CD4-positive, alpha-beta T cell treated with Interleukin-4 for 1 hour (primary cell): ENCODE data around the gene ATP6V0E2.
A peak's percentile ranks its signal among the peaks of the same experiment; 100 is the strongest.

Source experiments
- DNase-seq, 2 donors: peaks; one replicate each; pipeline ENCODE4 v3.0.0-alpha.2; 2020 to 2022

ATP6V0E2 gene

GRCh38 chr7:149838992-149839408, 34.8 kb upstream of the ATP6V0E2 start:
- DNase-seq: no peak

DNA sequence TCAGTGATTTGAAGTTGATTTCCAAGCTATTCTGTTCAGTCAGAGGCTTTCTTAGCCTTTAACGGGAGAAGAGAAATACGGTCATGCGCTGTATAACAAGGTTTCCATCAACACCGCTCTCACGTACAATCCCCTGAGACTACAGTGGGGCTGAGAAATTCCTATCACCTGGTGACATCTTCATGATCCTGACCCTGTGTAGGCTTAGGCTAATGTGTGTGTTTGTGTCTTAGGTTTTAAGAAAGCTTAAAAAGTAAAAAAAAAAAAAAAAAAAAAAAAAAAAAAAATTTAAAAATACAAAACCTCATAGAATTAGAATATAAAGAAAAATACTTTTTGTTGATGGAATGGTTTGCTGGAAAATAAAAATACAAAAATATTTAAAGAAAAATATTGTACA, 33.8 kb upstream of the ATP6V0E2 start:
- DNase-seq: no peak

DNA sequence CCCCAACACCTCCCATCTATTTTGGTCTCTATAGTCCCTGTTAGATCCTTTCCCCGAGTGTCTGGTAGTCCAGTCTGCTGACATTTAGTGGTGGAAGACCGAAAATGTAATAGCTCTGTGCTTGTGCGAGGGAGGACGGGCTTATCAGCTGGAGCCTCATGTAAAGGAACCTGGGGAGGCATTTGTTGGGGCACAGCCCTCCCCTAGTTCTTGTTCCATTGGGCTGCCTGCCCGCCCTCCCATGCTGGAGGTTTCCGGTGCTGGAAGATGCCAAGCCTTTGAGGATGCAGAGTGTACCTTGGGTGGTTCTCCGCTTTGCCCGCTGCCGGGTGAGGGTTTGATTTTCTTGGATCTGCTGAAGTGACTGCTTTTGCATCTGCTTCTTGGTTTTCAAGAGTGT, 30.2 kb upstream of the ATP6V0E2 start:
- no peak for DNase-seq

- DNase-seq: no peak
Observed at GRCh38 chr7:149844445-149844844, 29.3 kb upstream of the ATP6V0E2 start.

- no peak for DNase-seq
Observed at GRCh38 chr7:149845257-149845980, 28.4 kb upstream of the ATP6V0E2 start.

DNA sequence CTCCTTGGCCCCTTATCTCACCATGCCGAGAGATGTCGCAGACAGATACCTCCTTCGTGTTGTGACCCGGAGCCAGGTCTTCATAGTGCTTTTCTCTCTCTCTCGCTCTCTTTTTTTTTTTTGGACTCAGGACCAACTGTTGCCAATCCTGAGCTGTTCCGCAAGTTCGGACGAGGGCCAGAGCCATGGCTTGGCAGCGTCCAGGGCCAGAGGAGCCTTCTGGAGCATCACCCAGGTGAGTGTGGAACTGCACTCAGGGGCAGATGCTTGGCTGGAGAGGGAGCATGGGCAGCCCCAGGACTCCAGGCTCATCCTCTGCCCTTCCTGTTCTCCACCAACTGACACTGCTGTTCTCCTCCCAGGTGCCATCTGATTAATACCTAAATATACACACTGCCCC, 27.7 kb upstream of the ATP6V0E2 start:
- no peak for DNase-seq

DNA sequence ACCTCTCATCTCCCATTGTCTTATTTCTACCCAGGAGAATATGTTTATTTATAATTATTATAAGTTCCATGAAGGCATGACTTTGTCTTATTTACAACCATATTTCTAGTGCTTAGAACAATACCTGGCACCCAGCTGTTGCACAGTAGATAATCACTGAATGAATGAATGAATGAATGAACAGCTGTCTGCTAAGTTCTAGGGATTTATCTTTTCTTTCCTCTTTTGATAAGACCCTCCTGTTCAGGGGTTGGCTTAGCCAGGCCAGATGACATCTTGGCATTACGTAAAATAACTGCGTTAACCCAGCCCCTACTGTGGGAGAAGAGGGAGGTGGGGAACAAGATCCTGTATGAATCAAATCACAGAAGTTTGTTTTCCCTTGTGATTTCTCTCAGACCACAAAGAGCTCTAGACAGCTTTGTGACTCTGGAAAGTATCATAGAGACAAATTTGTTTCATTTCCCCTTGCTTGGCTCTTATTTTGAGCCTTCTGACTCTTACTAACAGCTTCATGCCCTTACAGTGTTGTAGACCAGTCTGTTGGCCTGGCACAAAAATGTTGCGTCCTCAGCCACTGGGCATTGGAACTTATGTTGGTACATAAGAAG, 27.2 kb upstream of the ATP6V0E2 start:
- no peak for DNase-seq

- DNase-seq: no peak
Observed at GRCh38 chr7:149849174-149849573, 24.6 kb upstream of the ATP6V0E2 start.

- DNase-seq: no peak
Observed at GRCh38 chr7:149850007-149850594, 23.7 kb upstream of the ATP6V0E2 start.

DNA sequence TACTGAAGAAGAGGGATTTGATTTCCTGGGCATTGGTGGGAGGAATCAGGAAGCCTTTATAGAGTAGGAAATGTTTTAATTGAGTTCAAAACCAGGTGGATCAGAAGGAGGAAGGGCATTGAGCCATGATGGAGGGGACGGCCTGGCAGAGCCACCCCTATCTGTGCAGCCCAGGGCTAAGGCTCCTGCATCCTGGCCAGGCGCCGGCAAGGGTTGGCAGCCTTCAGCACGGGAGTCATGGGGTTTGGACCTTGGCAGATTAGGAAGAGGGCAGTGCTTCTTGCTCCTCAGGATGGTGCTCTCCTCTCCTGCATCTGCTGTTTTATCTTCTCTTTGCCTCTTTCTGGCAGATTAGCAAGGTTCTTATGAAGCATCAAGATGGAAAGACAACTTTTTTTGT, 23.1 kb upstream of the ATP6V0E2 start:
- DNase-seq: no peak

DNA sequence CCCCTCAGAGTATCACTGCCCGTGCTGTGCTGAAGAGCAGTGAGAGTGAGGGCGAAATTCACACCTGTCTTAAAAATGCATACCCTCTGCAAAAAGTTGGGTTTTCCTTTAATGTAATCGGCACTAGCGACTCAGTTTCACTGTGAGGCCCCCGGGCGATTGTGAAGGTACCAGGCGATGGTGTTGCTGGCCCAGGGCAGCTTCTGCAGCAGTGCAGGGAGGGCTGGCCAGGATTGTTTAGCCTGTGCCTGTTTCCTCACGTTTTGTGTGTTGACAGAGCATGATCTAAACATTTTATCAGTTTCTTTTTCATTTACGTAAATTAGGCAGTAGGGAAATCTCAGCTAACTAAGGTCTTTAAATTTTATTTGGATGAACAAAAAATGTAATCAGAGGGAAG, 22.3 kb upstream of the ATP6V0E2 start:
- DNase-seq: no peak

DNA sequence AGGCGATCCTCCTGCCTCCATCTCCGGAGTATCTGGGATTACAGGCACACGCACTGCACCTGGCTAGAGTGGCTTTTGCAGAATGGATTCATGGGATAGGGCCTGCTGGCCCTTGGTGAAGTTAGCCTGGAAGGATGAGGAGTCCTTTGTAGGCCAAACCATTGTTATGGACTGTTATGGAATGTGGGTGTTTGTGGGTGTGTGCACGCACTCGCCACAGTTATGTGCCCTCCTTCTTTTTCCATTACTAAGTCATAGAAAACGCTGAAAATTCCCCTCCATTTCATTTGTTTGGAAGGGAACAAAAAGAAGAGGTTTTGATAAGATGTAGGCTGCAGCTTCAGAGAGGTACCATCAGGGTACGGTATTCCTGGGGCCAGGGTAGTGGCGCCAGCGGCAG, 20.6 kb upstream of the ATP6V0E2 start:
- no peak for DNase-seq

DNA sequence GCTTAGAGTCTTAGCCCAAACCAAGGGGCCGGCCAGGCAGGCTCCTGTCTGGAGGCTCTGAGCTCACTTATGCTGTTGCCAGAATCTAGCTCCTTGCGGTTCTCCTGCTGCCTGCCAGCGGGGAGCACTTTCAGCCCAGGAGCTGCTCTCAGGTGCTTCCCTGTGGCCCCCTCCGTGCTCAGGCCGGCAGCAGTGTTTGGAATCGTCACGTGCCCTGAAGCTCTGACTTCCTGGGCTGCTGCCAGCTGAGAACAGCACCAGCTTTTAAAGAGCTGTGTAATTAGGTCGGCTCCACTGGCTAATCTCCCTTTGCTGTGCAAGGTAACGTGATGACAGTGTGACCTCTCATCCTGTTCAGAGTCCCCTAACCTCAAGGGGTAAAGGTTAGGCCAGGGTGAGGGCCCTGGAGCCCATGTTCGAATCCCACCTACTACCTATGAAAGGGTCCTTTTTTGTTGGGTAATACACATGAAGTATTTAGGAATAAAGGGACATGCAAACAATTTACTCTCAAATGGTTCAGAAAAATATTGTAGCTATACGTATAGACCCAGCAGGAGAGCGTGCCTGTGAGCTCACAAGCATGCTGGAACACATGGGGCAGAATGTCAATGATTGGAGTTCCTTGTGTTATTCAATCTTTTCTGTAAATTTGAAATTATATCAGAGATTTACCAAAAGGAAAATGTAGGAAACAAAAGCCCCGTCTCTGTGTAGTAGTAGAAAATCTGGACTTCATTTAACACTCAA, 19.0 kb upstream of the ATP6V0E2 start:
- peak in 1 of 2 donors; percentile 39 for DNase-seq

DNA sequence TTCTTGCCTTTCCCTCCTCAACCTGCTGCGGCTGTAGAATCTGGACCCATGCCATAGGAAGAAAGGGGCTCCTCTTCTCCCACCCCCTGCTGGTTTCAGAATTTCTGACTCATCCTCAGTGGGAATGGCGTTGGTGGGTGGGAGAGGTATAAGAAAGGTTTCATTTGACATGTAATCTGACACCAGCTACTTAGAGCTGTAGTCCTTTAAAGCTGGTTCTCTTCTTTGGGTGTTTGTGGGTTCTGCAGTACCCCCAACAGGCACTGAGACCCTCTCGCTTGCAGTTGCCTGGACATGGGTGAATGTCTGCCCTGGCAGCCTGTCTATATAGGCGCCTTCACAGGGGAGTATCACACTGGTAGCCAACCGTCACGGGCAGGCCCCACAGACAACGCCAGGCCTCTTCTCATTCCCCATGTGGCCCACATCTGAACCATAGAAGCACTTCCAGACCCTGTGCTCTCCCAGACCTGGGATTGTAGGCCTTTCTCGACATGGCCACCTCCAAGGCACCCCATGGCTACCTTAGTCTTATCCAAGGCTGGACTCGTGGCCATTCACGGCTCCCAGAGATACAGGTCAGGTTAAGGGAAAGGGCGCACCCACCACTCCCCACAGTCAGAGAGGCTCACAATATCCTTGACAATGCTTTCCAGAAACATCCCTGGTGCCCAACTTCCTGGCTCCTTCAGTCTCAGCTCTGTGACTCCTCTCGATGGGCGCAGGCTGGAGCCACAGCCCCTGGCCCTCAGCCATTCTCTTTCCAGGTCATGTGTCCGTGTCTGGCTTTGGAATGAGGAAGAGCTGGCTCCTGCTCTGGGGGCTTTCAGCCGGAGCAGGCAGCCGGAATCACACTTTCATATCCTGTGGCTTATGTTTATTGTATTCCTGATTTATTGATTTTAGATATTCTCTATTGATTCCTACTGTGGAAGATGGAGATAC, 18.1 kb upstream of the ATP6V0E2 start:
- no peak for DNase-seq

DNA sequence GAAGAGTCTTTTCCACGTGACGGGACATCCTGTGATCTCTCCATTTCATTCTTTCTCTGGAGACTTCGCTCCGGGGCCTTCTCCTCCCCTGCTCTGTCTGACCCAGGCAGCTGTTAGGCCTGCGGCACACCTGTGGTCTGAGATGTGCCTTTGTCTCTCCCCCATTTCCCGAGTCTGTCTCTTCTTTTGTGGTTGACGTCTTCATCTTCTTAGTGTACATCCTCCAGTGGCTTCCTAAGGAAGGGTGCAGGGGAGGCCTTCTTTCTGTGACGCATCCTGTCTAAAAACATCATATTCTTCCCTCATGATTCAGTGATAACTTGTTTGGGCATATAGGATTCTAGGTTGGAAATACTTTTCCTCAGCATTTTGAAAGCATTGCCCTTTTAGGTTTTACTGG, 17.2 kb upstream of the ATP6V0E2 start:
- DNase-seq: peak in 1 of 2 donors; percentile 35

DNA sequence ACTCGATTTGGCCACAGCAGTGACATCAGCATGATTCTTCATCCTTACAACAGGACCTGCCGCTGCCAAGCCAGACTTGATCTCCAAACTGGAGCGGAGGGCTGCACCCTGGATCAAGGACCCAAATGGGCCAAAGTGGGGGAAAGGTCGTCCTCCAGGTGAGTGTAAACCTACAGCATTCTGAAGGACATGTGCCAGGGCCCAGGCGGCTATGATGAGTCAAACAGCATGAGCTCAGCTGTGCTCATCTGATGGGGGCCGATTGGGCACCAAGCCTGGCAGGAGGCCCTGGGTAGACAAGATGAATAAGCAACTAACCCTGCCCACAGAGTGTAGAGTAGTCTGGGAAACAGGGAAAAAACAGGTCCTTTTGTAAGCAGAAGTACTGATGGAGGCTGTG, 14.4 kb upstream of the ATP6V0E2 start:
- DNase-seq: no peak

- DNase-seq: no peak
Observed at GRCh38 chr7:149859876-149860275, 13.9 kb upstream of the ATP6V0E2 start.

DNA sequence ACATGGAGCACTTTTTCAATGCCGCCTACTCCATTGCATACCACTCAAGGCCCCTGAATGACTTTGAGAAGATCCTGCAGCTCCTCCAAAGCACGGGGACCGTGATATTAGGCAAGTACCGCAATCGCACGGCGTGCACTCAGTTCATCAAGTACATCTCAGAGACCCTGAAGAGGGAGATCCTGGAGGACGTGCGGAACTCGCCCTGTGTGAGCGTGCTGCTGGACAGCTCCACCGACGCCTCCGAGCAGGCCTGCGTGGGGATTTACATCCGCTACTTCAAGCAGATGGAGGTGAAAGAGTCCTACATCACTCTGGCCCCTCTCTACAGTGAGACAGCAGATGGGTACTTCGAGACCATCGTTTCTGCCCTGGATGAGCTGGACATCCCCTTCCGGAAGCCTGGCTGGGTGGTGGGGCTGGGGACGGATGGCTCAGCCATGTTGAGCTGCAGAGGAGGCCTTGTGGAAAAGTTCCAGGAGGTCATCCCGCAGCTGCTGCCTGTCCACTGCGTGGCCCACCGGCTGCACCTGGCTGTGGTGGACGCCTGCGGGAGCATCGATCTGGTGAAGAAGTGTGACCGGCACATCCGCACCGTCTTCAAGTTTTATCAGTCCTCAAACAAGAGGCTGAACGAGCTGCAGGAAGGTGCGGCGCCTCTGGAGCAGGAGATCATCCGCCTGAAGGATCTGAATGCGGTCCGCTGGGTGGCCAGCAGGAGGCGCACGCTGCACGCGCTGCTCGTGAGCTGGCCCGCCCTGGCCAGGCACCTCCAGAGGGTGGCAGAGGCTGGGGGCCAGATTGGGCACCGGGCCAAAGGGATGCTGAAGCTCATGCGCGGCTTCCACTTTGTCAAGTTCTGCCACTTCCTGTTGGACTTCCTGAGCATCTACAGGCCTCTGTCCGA, 12.7 kb upstream of the ATP6V0E2 start:
- no peak for DNase-seq

- no peak for DNase-seq
Observed at GRCh38 chr7:149861728-149862045, 12.1 kb upstream of the ATP6V0E2 start.

DNA sequence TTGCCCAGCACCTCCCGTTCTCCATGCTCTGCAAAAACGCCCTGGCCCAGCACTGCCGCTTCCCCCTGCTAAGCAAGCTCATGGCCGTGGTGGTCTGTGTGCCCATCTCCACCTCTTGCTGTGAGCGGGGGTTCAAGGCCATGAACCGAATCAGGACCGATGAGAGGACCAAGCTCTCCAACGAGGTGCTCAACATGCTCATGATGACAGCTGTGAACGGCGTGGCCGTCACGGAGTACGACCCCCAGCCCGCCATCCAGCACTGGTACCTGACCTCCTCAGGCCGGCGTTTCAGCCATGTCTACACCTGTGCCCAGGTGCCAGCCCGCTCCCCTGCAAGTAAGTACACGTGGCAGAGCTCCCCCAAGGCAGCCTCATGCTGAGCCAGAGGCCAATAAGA, 11.6 kb upstream of the ATP6V0E2 start:
- no peak for DNase-seq

DNA sequence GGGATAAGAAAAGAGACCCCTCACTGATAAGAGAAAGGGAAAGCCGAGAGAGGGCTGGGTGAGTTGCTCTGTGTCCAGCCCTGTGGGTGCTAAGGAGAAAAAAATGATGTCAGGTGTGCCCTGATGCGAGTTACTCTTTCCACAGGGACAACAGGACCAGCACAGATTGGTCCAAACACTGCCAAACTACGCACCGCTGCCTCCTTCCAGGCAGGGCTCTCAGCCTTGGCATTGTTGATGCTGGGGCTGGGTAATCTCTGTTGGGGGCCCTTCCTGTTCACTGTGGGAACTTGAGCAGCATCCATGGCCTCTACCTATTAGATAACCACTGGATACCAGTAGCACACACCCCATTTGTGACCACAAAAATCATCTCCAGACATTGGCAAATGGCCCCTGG, 10.3 kb upstream of the ATP6V0E2 start:
- no peak for DNase-seq

DNA sequence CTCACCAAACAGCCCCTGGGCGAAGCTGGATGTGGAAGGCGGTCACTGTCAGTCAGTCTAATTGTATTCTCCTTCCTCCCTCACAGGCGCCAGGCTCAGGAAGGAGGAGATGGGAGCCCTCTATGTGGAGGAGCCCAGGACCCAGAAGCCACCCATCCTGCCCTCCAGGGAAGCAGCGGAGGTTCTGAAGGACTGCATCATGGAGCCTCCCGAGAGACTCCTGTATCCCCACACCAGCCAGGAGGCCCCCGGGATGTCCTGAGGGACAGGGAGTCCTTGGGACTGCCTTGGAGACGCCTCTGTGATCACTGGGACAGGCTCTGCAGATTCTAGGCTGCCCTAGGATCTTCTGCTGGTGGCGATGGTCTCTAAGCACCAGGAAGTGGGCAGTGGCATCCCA, 9.7 kb upstream of the ATP6V0E2 start:
- no peak for DNase-seq
